GM12872 (cell line): ENCODE results near the gene ATG5.

ENCODE experiments used
- CTCF ChIP-seq: IDR thresholded peaks from 3 replicates; pipeline ENCODE4 v1.5.1; 2011; ENCODE audit warnings: low read depth, mild to moderate bottlenecking, low read length, moderate library complexity; ENCODE audit not compliant: insufficient read depth

Gene ATG5

GRCh38 chr6:106281661-106282060, 43.9 kb downstream of the ATG5 start:
- TF ChIP-seq CTCF, result no peak

- no peak for TF ChIP-seq CTCF
Observed at GRCh38 chr6:106281088-106281487, 44.5 kb downstream of the ATG5 start.

- no peak for TF ChIP-seq CTCF
Observed at GRCh38 chr6:106279179-106279578, 46.4 kb downstream of the ATG5 start.

GRCh38 chr6:106275692-106276091, 49.9 kb downstream of the ATG5 start:
- no peak for TF ChIP-seq CTCF

GRCh38 chr6:106273087-106273486, 52.5 kb downstream of the ATG5 start:
- no peak for TF ChIP-seq CTCF

GRCh38 chr6:106272287-106272686, 53.3 kb downstream of the ATG5 start:
- no peak for TF ChIP-seq CTCF

GRCh38 chr6:106270414-106270813, 55.1 kb downstream of the ATG5 start:
- TF ChIP-seq CTCF, result no peak

- no peak for TF ChIP-seq CTCF
Observed at GRCh38 chr6:106258726-106259125, 66.8 kb downstream of the ATG5 start.
